ENCODE measurements around the gene MCHR1.

DNA sequence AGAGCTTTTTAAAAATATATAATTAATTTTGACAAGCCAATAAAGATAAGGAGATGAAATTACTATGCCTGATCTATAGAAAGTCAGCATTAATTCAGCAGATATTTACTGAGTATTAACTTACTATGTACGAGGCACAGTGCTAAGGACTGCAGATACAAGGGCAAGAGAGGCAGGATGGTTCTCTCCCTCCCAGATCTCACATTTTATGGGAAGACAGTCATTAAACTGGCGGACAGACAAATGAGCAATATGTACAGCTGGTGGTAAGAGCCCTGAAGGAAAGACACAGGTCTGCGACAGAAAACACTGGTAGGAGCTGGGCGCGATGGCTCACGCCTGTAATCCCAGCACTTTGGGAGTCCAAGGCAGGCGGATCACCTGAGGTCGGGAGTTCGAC, 36.8 kb downstream of the MCHR1 start:
- TF ChIP-seq, protein P1, sequence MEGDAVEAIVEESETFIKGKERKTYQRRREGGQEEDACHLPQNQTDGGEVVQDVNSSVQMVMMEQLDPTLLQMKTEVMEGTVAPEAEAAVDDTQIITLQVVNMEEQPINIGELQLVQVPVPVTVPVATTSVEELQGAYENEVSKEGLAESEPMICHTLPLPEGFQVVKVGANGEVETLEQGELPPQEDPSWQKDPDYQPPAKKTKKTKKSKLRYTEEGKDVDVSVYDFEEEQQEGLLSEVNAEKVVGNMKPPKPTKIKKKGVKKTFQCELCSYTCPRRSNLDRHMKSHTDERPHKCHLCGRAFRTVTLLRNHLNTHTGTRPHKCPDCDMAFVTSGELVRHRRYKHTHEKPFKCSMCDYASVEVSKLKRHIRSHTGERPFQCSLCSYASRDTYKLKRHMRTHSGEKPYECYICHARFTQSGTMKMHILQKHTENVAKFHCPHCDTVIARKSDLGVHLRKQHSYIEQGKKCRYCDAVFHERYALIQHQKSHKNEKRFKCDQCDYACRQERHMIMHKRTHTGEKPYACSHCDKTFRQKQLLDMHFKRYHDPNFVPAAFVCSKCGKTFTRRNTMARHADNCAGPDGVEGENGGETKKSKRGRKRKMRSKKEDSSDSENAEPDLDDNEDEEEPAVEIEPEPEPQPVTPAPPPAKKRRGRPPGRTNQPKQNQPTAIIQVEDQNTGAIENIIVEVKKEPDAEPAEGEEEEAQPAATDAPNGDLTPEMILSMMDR (IDR thresholded peaks at IDR 0.05) = no peak
- TF ChIP-seq POLR2A (IDR thresholded peaks at IDR 0.05) = no peak

Data from ovary (tissue), 3 donors.